ENCODE data around the gene DLAT. TPM values are rescaled to one million over a fixed set of nuclear protein-coding genes. Genes with fewer than 3 reads are reported as not detected.

Gene DLAT
- 34.2 and 39.6 TPM in 2 replicates for total RNA-seq

GRCh38 chr11:112024773-112025678 is at the start of gene DLAT:
Gene DLAT, plus strand, starts transcription at chr11:112025408. Its CDS starts 65 bp downstream, at chr11:112025473.

GRCh38 chr11:112073941-112074811 is 49.0 kb downstream of the DLAT start, which contains the start of the genes NKAPD1 and PIH1D2:
Gene NKAPD1, plus strand, starts transcription at chr11:112074299. Its CDS starts 1,276 bp downstream, at chr11:112075575.
Gene PIH1D2, minus strand, starts transcription at chr11:112074017. Its CDS starts 843 bp downstream, at chr11:112073174.

GRCh38 chr11:112086422-112087191 is 61.4 kb downstream of the DLAT start, which contains the start of the genes SDHD and TIMM8B:
Gene SDHD, plus strand, starts transcription at chr11:112086873. Its CDS starts 35 bp downstream, at chr11:112086908.
Gene TIMM8B, minus strand, starts transcription at chr11:112086756. Its CDS starts 33 bp downstream, at chr11:112086723.

Other genes with a start within 250 kb of the DLAT start
- gene ALG9, start 153.8 kb upstream of the DLAT start, total RNA-seq = 33.0 and 41.0 TPM in 2 replicates
- 2.1 and 2.4 TPM in 2 replicates for gene FDXACB1, start 146.2 kb upstream of the DLAT start, total RNA-seq
- 15.9 and 21.2 TPM in 2 replicates for gene CFAP68, start 145.9 kb upstream of the DLAT start, total RNA-seq
- 1.0 and 13.2 TPM in 2 replicates for gene CRYAB, start 113.6 kb upstream of the DLAT start, total RNA-seq
- not detected in 2 replicates for gene HSPB2, start 112.7 kb upstream of the DLAT start, total RNA-seq
- gene C11orf52, start 106.5 kb upstream of the DLAT start, total RNA-seq = 1.0 and 1.1 TPM in 2 replicates
- gene DIXDC1, start 88.1 kb upstream of the DLAT start, total RNA-seq = 16.5 and 20.2 TPM in 2 replicates
- 0.50 and 0.68 TPM in 2 replicates for gene PIH1D2, start 48.6 kb downstream of the DLAT start, total RNA-seq
- 28.0 and 33.5 TPM in 2 replicates for gene NKAPD1, start 48.9 kb downstream of the DLAT start, total RNA-seq
- 44.0 and 54.7 TPM in 2 replicates for gene TIMM8B, start 61.3 kb downstream of the DLAT start, total RNA-seq
- gene SDHD, start 61.5 kb downstream of the DLAT start, total RNA-seq = 140 and 215 TPM in 2 replicates
- 23.3 and 40.0 TPM in 2 replicates for gene IL18, start 138.7 kb downstream of the DLAT start, total RNA-seq
- gene TEX12, start 142.0 kb downstream of the DLAT start, total RNA-seq = under 0.01 and 0.50 TPM in 2 replicates
- 0.68 and 1.6 TPM in 2 replicates for gene BCO2, start 150.1 kb downstream of the DLAT start, total RNA-seq
- 41.6 and 66.0 TPM in 2 replicates for gene PTS, start 201.0 kb downstream of the DLAT start, total RNA-seq
- gene PLET1, start 235.5 kb downstream of the DLAT start, total RNA-seq = not detected in 2 replicates

Measured in nasal cavity respiratory epithelium epithelial cell of viscerocranial mucosa (primary cell).